Stomach (tissue), 4 donors: Measurements from ENCODE around the gene ATP2C1.

Experiments
- CTCF ChIP-seq, 7 experiments: fragments of 450-650 bp in 4 of 7; fragments of 200-600 bp in 3 of 7; sonication (generic) in 3 of 7; IDR thresholded peaks; one replicate each; pipeline ENCODE4 v1.5.1; 2016 to 2019; ENCODE audit warnings: antibody characterized with exemption in 7 of 7, control low read depth in 2 of 7, mild to moderate bottlenecking in 1 of 7
- POLR2AphosphoS5 ChIP-seq, 3 donors: sonication (generic); formaldehyde crosslinking; IDR thresholded peaks; one replicate each; pipeline ENCODE4 v1.6.1; 2016; ENCODE audit warnings: antibody characterized with exemption in 3 of 3

GRCh38 chr3:131007256-131007655 is 113.4 kb downstream of the ATP2C1 start:
- no peak for TF ChIP-seq CTCF (IDR thresholded peaks at IDR 0.05)
- TF ChIP-seq POLR2AphosphoS5 (IDR thresholded peaks at IDR 0.05): no peak
